ENCODE measurements around the gene PNPLA6.

The PNPLA6 gene

GRCh38 chr19:7535047-7535997 lies at the start of gene PNPLA6:
Gene PNPLA6 (plus strand): TSS chr19:7535717. CDS start chr19:7535789, 72 bp downstream.
- Mint-ChIP-seq H3K27ac (peak within 1 kb of the TSS; percentile 91), H3K36me3 (peaks cover 63% of the 10 kb centered on the region), H3K4me1 (peaks cover 27% of the 10 kb centered on the region), H3K9me3 (no peaks in the 10 kb centered on the region), H3K4me3 (peak within 1 kb of the TSS; percentile 98)
- ATAC-seq (peak; percentile 83), DNase-seq (ENCODE audit: low spot score in 2 of 2) (peak; percentile 96 to 98)

- ATAC-seq, result no peak
- Mint-ChIP-seq H3K9me3 (no peaks in the 10 kb centered on the region), H3K27ac (no peak overlapping the region), H3K4me1 (peaks cover 19% of the 10 kb centered on the region), H3K36me3 (no peaks in the 10 kb centered on the region), H3K4me3 (no peak overlapping the region)
- no peak for DNase-seq (ENCODE audit: low spot score in 2 of 2)
Measured at GRCh38 chr19:7486923-7487322, 48.6 kb upstream of the PNPLA6 start.

- Mint-ChIP-seq H3K27ac (peak within 1 kb of the TSS; percentile 86), H3K4me3 (peak within 1 kb of the TSS; percentile 69), H3K4me1 (peaks cover 30% of the 10 kb centered on the region), H3K36me3 (peaks cover 4% of the 10 kb centered on the region), H3K9me3 (no peaks in the 10 kb centered on the region)
- peak; percentile 83 for ATAC-seq
- DNase-seq (ENCODE audit: low spot score in 2 of 2), result peak; percentile 94 to 96
Measured at GRCh38 chr19:7488736-7489353, 46.7 kb upstream of the PNPLA6 start, which contains the start of gene PEX11G. Gene PEX11G (minus strand): TSS chr19:7489035. CDS start chr19:7489010, 25 bp downstream.

- H3K4me1 Mint-ChIP-seq, result peaks cover 30% of the 10 kb centered on the region
Measured at GRCh38 chr19:7489609-7490044, 45.9 kb upstream of the PNPLA6 start.

GRCh38 chr19:7492142-7492541 lies 43.4 kb upstream of the PNPLA6 start:
- peak overlapping the region; percentile 6 for H3K27ac Mint-ChIP-seq
- no peaks in the 10 kb centered on the region for H3K9me3 Mint-ChIP-seq
- peaks cover 30% of the 10 kb centered on the region for H3K4me1 Mint-ChIP-seq
- DNase-seq (ENCODE audit: low spot score in 2 of 2) (peak; percentile 42 to 72), ATAC-seq (peak; percentile 87)
- H3K36me3 Mint-ChIP-seq, result peaks cover 4% of the 10 kb centered on the region
- H3K4me3 Mint-ChIP-seq, result peak overlapping the region; percentile 13

More at GRCh38 chr19:7489609-7490044, 45.9 kb upstream of the PNPLA6 start:
- H3K9me3 Mint-ChIP-seq, result no peaks in the 10 kb centered on the region
- ATAC-seq (no peak), DNase-seq (ENCODE audit: low spot score in 2 of 2) (no peak)
- peaks cover 4% of the 10 kb centered on the region for H3K36me3 Mint-ChIP-seq
- peak overlapping the region; percentile 69 for H3K4me3 Mint-ChIP-seq
- H3K27ac Mint-ChIP-seq, result peak overlapping the region; percentile 86

GRCh38 chr19:7492558-7492957 lies 43.0 kb upstream of the PNPLA6 start:
- Mint-ChIP-seq H3K9me3 (no peaks in the 10 kb centered on the region), H3K4me1 (peaks cover 30% of the 10 kb centered on the region), H3K27ac (peak overlapping the region; percentile 6), H3K4me3 (peak overlapping the region; percentile 13), H3K36me3 (peaks cover 4% of the 10 kb centered on the region)
- ATAC-seq (no peak), DNase-seq (ENCODE audit: low spot score in 2 of 2) (no peak)

- Mint-ChIP-seq H3K9me3 (no peaks in the 10 kb centered on the region), H3K36me3 (peaks cover 4% of the 10 kb centered on the region), H3K27ac (no peak overlapping the region), H3K4me1 (peaks cover 24% of the 10 kb centered on the region), H3K4me3 (no peak overlapping the region)
- no peak for DNase-seq (ENCODE audit: low spot score in 2 of 2)
- ATAC-seq, result no peak
Measured at GRCh38 chr19:7494416-7495098, 41.0 kb upstream of the PNPLA6 start.

GRCh38 chr19:7497292-7497691 lies 38.2 kb upstream of the PNPLA6 start:
- peaks cover 4% of the 10 kb centered on the region for H3K36me3 Mint-ChIP-seq
- no peak overlapping the region for H3K4me3 Mint-ChIP-seq
- no peak for DNase-seq (ENCODE audit: low spot score in 2 of 2)
- no peak for ATAC-seq
- H3K27ac Mint-ChIP-seq, result no peak overlapping the region
- no peaks in the 10 kb centered on the region for H3K9me3 Mint-ChIP-seq
- H3K4me1 Mint-ChIP-seq, result peaks cover 14% of the 10 kb centered on the region

- H3K36me3 Mint-ChIP-seq, result no peaks in the 10 kb centered on the region
- H3K4me1 Mint-ChIP-seq, result no peaks in the 10 kb centered on the region
- no peak for DNase-seq (ENCODE audit: low spot score in 2 of 2)
- ATAC-seq, result peak; percentile 60
- peak overlapping the region; percentile 31 for H3K4me3 Mint-ChIP-seq
- no peak overlapping the region for H3K27ac Mint-ChIP-seq
- H3K9me3 Mint-ChIP-seq, result no peaks in the 10 kb centered on the region
Measured at GRCh38 chr19:7500811-7501450, 34.6 kb upstream of the PNPLA6 start.

- Mint-ChIP-seq H3K4me1 (peaks cover 11% of the 10 kb centered on the region), H3K27ac (no peak overlapping the region), H3K36me3 (no peaks in the 10 kb centered on the region), H3K4me3 (no peak overlapping the region), H3K9me3 (no peaks in the 10 kb centered on the region)
- ATAC-seq, result no peak
- DNase-seq (ENCODE audit: low spot score in 2 of 2), result no peak
Measured at GRCh38 chr19:7502552-7502951, 33.0 kb upstream of the PNPLA6 start.

GRCh38 chr19:7504684-7505083 lies 30.8 kb upstream of the PNPLA6 start:
- no peaks in the 10 kb centered on the region for H3K36me3 Mint-ChIP-seq
- DNase-seq (ENCODE audit: low spot score in 2 of 2) (no peak), ATAC-seq (no peak)
- peaks cover 11% of the 10 kb centered on the region for H3K4me1 Mint-ChIP-seq
- H3K27ac Mint-ChIP-seq, result no peak overlapping the region
- no peak overlapping the region for H3K4me3 Mint-ChIP-seq
- H3K9me3 Mint-ChIP-seq, result no peaks in the 10 kb centered on the region

GRCh38 chr19:7505288-7505681 lies 30.2 kb upstream of the PNPLA6 start:
- peak overlapping the region; percentile 50 for H3K4me3 Mint-ChIP-seq

GRCh38 chr19:7505682-7506384 lies 29.7 kb upstream of the PNPLA6 start:
- no peaks in the 10 kb centered on the region for H3K36me3 Mint-ChIP-seq
- H3K4me3 Mint-ChIP-seq, result peak overlapping the region; percentile 50
- ATAC-seq, result peak; percentile 29
- no peak overlapping the region for H3K27ac Mint-ChIP-seq
- no peak for DNase-seq (ENCODE audit: low spot score in 2 of 2)
- H3K9me3 Mint-ChIP-seq, result no peaks in the 10 kb centered on the region
- peaks cover 11% of the 10 kb centered on the region for H3K4me1 Mint-ChIP-seq

More at GRCh38 chr19:7505288-7505681, 30.2 kb upstream of the PNPLA6 start:
- Mint-ChIP-seq H3K27ac (no peak overlapping the region), H3K4me1 (peaks cover 11% of the 10 kb centered on the region), H3K9me3 (no peaks in the 10 kb centered on the region), H3K36me3 (no peaks in the 10 kb centered on the region)
- DNase-seq (ENCODE audit: low spot score in 2 of 2) (no peak), ATAC-seq (no peak)

Measured in stimulated activated effector memory CD8-positive, alpha-beta T cell treated with anti-CD3 and anti-CD28 coated beads, Interleukin-12 subunit alpha, Interleukin-12 subunit beta, amount 100 ng/mL, for 72 hours (primary cell).